Thyroid gland (tissue), 4 donors: ENCODE results near the gene ASIC3. TPM values are rescaled to one million over a fixed set of nuclear protein-coding genes. Genes with fewer than 3 reads are reported as not detected.

Source experiments
- DNase-seq, 2 donors: peaks; one replicate each; pipeline ENCODE4 v3.0.0-alpha.2; 2019
- H3K27ac ChIP-seq, 3 donors: fragments of 200-600 bp; sonication (generic); 1 replicate in 2 of 3; 2 replicates in 1 of 3; pipeline ENCODE4 v1.5.1; 2016 to 2019; ENCODE audit warnings: mild to moderate bottlenecking in 1 of 3, moderate library complexity in 1 of 3
- H3K27me3 ChIP-seq: fragments of 200-600 bp; sonication (generic); one replicate; pipeline ENCODE4 v1.5.1; 2019
- H3K36me3 ChIP-seq, 2 donors: fragments of 200-600 bp; sonication (generic); one replicate each; pipeline ENCODE4 v1.5.1; 2016 to 2019
- H3K4me1 ChIP-seq, 2 donors: fragments of 200-600 bp; sonication (generic); one replicate each; pipeline ENCODE4 v1.5.1; 2017 to 2019
- H3K4me3 ChIP-seq, 3 donors: fragments of 200-600 bp; sonication (generic); replicated peaks in 1 of 3; 1 replicate in 2 of 3; 2 replicates in 1 of 3; pipeline ENCODE4 v1.5.1; 2016; ENCODE audit warnings: mild to moderate bottlenecking in 1 of 3
- H3K9me3 ChIP-seq: fragments of 200-600 bp; sonication (generic); one replicate; pipeline ENCODE4 v1.5.1; 2017
- POLR2A ChIP-seq, 2 donors: fragments of 450-650 bp; IDR thresholded peaks; one replicate each; pipeline ENCODE4 v1.6.1; 2017; ENCODE audit warnings: antibody characterized with exemption in 2 of 2, mild to moderate bottlenecking in 2 of 2, moderate library complexity in 1 of 2
- WGBS, 2 donors: methylation state at CpG; one replicate each; pipeline ENCODE4 v1.1.5; 2017; 5-methylcytosine and 5-hydroxymethylcytosine counted together
- intact Hi-C: fragments of 100-400 bp; cut with DNase I; formaldehyde crosslinking; loops from one replicate; pipeline ENCODE4 v1.15.1; 2023
- total RNA-seq, 4 donors: library from RNA; depleted of rRNA; stranded (reverse); fragments of >200 nt; gene quantifications; one replicate each; pipeline ENCODE4 v1.2.3, GENCODE V29; 2016
- TF ChIP-seq, protein P1 (sequence below), 6 experiments: fragments of 200-600 bp in 3 of 6; fragments of 450-650 bp in 3 of 6; sonication (generic) in 3 of 6; IDR thresholded peaks; one replicate each; pipeline ENCODE4 v1.5.1; 2016 to 2019; ENCODE audit warnings: antibody characterized with exemption in 6 of 6, mild to moderate bottlenecking in 2 of 6, inconsistent platforms in 1 of 6, moderate library complexity in 1 of 6

ASIC3 gene
- total RNA-seq, 4 donors from 2014 or later = 1.2 to 2.6 (median 1.5) TPM; not detected in 1

DNA sequence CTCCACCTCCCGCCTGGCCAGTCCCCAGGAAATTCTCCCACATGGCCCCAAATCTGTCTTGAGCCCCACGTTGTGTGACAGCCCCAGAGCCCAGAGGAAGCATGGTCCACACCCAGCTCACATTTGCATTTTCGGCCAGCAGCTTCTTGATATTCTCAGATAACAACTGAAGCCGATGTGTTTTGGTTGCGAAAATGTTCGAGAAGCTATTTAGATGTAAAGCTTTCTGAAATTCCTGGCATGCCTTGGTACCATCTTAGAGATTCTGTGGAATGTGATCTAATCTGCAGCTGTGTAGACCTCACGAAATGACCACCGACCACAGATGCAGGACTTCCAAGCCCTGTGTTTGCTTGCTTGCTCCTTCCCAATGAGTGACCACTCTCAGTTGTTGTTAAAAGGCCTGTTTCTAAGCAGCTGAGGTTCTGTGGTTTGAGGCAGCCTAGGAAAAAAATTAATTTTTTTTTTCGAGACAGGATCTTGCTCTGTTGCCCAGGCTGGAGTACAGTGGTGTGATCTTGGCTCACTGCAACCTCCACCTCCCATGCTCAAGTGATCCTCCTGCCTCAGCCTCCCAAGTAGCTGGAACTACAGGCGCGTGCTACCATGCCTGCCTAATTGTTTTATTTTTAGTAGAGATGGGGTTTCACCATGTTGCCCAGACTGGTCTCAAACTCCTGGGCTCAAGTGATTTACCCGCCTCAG, 19.9 kb downstream of the ASIC3 start:
- intact Hi-C loops = no loop called here
- Histone ChIP-seq H3K4me3 (no peak overlapping the region), H3K36me3 (peaks cover 70 to 84% of the 10 kb centered on the region in 2 donors), H3K9me3 (no peaks in the 10 kb centered on the region), H3K4me1 (no peaks in the 10 kb centered on the region), H3K27me3 (no peaks in the 10 kb centered on the region), H3K27ac (no peak overlapping the region)
- no peak for DNase-seq
- no peak for TF ChIP-seq POLR2A (IDR thresholded peaks at IDR 0.05)
- TF ChIP-seq, protein P1, sequence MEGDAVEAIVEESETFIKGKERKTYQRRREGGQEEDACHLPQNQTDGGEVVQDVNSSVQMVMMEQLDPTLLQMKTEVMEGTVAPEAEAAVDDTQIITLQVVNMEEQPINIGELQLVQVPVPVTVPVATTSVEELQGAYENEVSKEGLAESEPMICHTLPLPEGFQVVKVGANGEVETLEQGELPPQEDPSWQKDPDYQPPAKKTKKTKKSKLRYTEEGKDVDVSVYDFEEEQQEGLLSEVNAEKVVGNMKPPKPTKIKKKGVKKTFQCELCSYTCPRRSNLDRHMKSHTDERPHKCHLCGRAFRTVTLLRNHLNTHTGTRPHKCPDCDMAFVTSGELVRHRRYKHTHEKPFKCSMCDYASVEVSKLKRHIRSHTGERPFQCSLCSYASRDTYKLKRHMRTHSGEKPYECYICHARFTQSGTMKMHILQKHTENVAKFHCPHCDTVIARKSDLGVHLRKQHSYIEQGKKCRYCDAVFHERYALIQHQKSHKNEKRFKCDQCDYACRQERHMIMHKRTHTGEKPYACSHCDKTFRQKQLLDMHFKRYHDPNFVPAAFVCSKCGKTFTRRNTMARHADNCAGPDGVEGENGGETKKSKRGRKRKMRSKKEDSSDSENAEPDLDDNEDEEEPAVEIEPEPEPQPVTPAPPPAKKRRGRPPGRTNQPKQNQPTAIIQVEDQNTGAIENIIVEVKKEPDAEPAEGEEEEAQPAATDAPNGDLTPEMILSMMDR (IDR thresholded peaks at IDR 0.05) = no peak
- 88 to 89% methylated on average over 12 of the region's 12 CpGs for WGBS, 2 donors

DNA sequence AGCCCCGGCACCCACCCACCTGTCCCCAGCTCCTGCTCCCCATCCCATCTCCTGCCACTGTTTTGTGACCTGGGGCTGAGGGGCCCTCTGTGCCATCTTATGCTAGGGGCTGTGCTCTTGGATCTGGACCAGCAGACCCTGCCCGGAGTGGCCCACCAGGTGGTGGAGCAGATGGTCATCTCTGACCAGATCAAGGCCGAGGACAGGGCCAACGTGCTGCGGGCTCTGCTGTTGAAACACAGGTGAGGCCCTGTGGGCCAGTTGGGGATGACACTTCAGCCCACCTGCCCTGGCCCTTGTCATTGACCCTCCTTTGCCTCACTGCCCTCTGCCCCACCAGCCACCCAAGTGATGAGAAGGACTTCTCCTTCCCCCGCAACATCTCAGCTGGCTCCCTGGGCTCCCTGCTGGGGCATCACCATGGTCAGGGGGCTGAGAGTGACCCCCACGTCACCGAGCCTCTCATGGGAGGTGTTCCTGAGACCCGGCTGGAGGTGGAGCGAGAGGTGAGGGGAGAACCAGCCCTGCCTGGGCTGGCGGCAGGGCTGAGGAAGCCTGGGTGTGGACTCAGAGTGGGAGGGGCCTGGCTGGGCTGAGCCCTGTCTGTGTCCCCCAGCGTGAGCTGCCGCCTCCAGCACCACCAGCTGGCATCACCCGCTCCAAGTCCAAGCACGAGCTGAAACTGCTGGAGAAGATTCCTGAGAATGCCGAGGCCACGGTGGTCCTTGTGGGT, 21.7 kb downstream of the ASIC3 start:
- Histone ChIP-seq H3K4me1 (no peaks in the 10 kb centered on the region), H3K27me3 (no peaks in the 10 kb centered on the region), H3K4me3 (no peak overlapping the region), H3K9me3 (no peaks in the 10 kb centered on the region), H3K36me3 (peaks cover 78 to 94% of the 10 kb centered on the region in 2 donors), H3K27ac (no peak overlapping the region)
- intact Hi-C loops = no loop called here
- DNase-seq = no peak
- 95 to 99% methylated on average over 12 to 17 of the region's 17 CpGs for WGBS, 2 donors
- TF ChIP-seq POLR2A (IDR thresholded peaks at IDR 0.05) = no peak
- TF ChIP-seq, protein P1 (IDR thresholded peaks at IDR 0.05) = no peak

DNA sequence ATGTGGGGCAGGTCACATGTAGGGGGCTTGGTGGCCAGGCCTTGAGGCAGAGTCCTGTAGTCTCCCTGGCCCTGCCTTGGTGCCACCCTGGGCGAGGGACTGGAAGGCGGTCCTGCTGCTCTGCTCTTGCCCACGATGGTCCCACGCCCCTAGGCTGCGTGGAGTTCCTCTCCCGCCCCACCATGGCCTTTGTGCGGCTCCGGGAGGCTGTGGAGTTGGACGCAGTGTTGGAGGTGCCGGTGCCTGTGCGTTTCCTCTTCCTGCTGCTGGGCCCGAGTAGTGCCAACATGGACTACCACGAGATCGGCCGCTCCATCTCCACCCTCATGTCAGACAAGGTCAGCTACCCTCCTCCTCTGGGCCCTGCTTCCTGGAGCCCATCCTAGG, 22.2 kb downstream of the ASIC3 start:
- no peaks in the 10 kb centered on the region for H3K27me3 ChIP-seq
- H3K4me3 ChIP-seq = no peak overlapping the region
- no peaks in the 10 kb centered on the region for H3K9me3 ChIP-seq
- no peak overlapping the region for H3K27ac ChIP-seq
- TF ChIP-seq, protein P1 (IDR thresholded peaks at IDR 0.05) = no peak
- no peak for TF ChIP-seq POLR2A (IDR thresholded peaks at IDR 0.05)
- intact Hi-C loops = no loop called here
- peaks cover 78 to 94% of the 10 kb centered on the region in 2 donors for H3K36me3 ChIP-seq
- no peak for DNase-seq
- 93 to 95% methylated on average over 4 to 13 of the region's 15 CpGs for WGBS, 2 donors
- H3K4me1 ChIP-seq = no peaks in the 10 kb centered on the region

DNA sequence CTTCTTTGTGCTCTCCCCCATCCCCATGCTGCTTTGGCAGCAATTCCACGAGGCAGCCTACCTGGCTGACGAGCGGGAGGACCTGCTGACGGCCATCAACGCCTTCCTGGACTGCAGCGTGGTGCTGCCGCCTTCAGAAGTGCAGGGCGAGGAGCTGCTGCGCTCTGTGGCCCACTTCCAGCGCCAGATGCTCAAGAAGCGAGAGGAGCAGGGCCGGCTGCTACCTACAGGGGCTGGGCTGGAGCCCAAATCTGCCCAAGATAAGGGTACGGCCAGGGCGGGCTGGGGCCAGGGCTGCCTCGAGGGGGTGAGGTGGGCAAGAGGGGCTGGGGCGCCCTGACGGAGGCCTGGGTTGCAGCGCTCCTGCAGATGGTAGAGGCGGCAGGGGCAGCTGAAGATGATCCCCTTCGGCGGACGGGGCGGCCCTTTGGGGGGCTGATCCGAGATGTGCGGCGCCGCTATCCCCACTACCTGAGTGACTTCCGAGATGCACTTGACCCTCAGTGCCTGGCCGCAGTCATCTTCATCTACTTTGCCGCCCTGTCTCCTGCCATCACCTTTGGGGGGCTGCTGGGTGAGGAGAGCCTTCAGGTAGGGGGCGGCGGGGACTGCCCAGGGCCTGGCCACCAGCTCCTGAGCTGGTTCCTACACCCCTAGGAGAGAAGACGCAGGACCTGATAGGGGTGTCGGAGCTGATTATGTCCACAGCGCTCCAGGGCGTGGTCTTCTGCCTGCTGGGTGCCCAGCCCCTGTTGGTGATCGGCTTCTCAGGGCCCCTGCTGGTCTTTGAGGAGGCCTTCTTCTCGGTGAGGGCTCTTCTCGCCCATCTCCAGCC, 22.9 kb downstream of the ASIC3 start:
- Histone ChIP-seq H3K27ac (no peak overlapping the region), H3K4me1 (no peaks in the 10 kb centered on the region), H3K9me3 (no peaks in the 10 kb centered on the region), H3K27me3 (no peaks in the 10 kb centered on the region), H3K4me3 (no peak overlapping the region), H3K36me3 (peaks cover 82 to 88% of the 10 kb centered on the region in 2 donors)
- DNase-seq = no peak
- intact Hi-C loops = no loop called here
- WGBS, 2 donors = 95 to 96% methylated on average over 20 to 37 of the region's 39 CpGs
- TF ChIP-seq, protein P1 (IDR thresholded peaks at IDR 0.05) = no peak
- no peak for TF ChIP-seq POLR2A (IDR thresholded peaks at IDR 0.05)
